ENCODE measurements around the gene RUNX2.
"Not testable (repeated sequence)": the region's sequence is repeated elsewhere in the genome, so short reads cannot be mapped to it uniquely, and the experiment has no call there.

RUNX2 gene

GRCh38 chr6:45457141-45457540, 129.0 kb downstream of the RUNX2 start:
- no peak for DNase-seq (ENCODE audit: low read depth)

- no peak for DNase-seq (ENCODE audit: low read depth)
Measured at GRCh38 chr6:45458672-45459071, 130.5 kb downstream of the RUNX2 start.

GRCh38 chr6:45460166-45460565, 132.0 kb downstream of the RUNX2 start:
- no peak for DNase-seq (ENCODE audit: low read depth)

- no peak for DNase-seq (ENCODE audit: low read depth)
Measured at GRCh38 chr6:45461486-45461885, 133.4 kb downstream of the RUNX2 start.

GRCh38 chr6:45462190-45463134, 134.3 kb downstream of the RUNX2 start:
- DNase-seq (ENCODE audit: low read depth), result no peak

GRCh38 chr6:45464685-45465084, 136.6 kb downstream of the RUNX2 start:
- no peak for DNase-seq (ENCODE audit: low read depth)

GRCh38 chr6:45466686-45467085, 138.6 kb downstream of the RUNX2 start:
- DNase-seq (ENCODE audit: low read depth), result no peak

- not testable (repeated sequence) for DNase-seq (ENCODE audit: low read depth)
Measured at GRCh38 chr6:45467417-45467816, 139.3 kb downstream of the RUNX2 start.

- DNase-seq (ENCODE audit: low read depth), result no peak
Measured at GRCh38 chr6:45467853-45468252, 139.7 kb downstream of the RUNX2 start.

GRCh38 chr6:45469663-45470062, 141.5 kb downstream of the RUNX2 start:
- DNase-seq (ENCODE audit: low read depth), result no peak

GRCh38 chr6:45470131-45470738, 142.1 kb downstream of the RUNX2 start:
- DNase-seq (ENCODE audit: low read depth), result no peak

- no peak for DNase-seq (ENCODE audit: low read depth)
Measured at GRCh38 chr6:45472382-45472781, 144.3 kb downstream of the RUNX2 start.

GRCh38 chr6:45473121-45473993, 145.2 kb downstream of the RUNX2 start:
- no peak for DNase-seq (ENCODE audit: low read depth)

- no peak for DNase-seq (ENCODE audit: low read depth)
Measured at GRCh38 chr6:45474376-45474775, 146.2 kb downstream of the RUNX2 start.

GRCh38 chr6:45476341-45476740, 148.2 kb downstream of the RUNX2 start:
- no peak for DNase-seq (ENCODE audit: low read depth)

GRCh38 chr6:45477278-45477677, 149.1 kb downstream of the RUNX2 start:
- no peak for DNase-seq (ENCODE audit: low read depth)

- DNase-seq (ENCODE audit: low read depth), result no peak
Measured at GRCh38 chr6:45477790-45478189, 149.7 kb downstream of the RUNX2 start.

- no peak for DNase-seq (ENCODE audit: low read depth)
Measured at GRCh38 chr6:45478240-45478639, 150.1 kb downstream of the RUNX2 start.

- no peak for DNase-seq (ENCODE audit: low read depth)
Measured at GRCh38 chr6:45479834-45480751, 152.0 kb downstream of the RUNX2 start.

- DNase-seq (ENCODE audit: low read depth), result no peak
Measured at GRCh38 chr6:45480752-45481415, 152.8 kb downstream of the RUNX2 start.

GRCh38 chr6:45483021-45483420, 154.9 kb downstream of the RUNX2 start:
- no peak for DNase-seq (ENCODE audit: low read depth)

All from activated gamma-delta T cell treated with anti-CD3 and anti-CD28 coated beads, Interleukin-2, amount 50 U/mL, for 16 hours (primary cell).